ENCODE data around the gene HCLS1.

Gene HCLS1, protein sequence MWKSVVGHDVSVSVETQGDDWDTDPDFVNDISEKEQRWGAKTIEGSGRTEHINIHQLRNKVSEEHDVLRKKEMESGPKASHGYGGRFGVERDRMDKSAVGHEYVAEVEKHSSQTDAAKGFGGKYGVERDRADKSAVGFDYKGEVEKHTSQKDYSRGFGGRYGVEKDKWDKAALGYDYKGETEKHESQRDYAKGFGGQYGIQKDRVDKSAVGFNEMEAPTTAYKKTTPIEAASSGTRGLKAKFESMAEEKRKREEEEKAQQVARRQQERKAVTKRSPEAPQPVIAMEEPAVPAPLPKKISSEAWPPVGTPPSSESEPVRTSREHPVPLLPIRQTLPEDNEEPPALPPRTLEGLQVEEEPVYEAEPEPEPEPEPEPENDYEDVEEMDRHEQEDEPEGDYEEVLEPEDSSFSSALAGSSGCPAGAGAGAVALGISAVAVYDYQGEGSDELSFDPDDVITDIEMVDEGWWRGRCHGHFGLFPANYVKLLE

DNA sequence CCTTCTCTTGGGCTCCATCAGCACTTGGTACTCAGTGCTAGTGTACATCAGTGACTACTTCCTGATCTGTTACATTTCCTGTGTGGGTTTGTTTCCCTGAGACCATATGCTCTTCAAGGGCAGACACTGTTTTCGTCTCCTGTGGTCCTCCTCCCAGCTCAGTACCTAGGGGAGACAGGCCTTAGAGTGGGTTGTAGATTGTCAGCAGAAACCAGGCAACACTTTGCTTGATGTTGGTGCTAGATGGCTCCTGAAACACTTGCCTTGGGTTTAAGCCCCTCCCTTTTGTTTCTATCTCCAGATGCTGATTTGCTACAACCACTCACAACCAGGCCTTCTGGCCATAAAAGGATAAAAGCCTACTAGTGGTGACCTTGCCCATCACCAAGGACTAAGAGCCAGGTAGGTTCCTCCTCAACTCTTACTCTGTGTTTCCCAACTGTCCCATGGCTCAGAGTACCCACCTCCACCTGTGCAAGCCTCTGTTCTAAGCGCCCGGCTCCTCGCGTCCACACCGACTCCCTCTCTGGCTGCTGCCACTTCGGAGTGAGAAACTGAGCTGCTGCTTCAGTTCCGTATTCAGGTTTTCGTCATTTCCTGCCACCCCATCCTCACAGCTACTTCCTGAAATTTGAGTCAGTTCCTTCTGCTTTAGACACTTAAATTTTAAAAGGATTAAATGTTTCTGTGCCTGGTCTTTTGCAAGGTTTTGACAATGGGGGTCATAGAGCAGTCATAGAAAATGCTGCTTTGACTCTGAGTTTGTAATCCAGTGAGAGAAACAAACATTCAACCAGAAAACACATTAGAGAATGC lies at the start of gene HCLS1:
Gene HCLS1 (minus strand): TSS at position 548 of the 816 bp plus-strand sequence. CDS start 2,556 bp downstream, outside the sequence.
- peak within 1 kb of the TSS; percentile 51 to 73 (median 64) for H3K4me3 ChIP-seq
- H4K20me1 ChIP-seq, result peaks cover 0 to 12% (median 0%) of the 10 kb centered on the region in 11 experiments; a peak in 6 of 22 replicates
- peak within 1 kb of the TSS; percentile 81 to 99 (median 92) for H3K4me2 ChIP-seq
- peaks cover 24 to 59% (median 33%) of the 10 kb centered on the region in 10 experiments for H3K4me1 ChIP-seq
- H3K27me3 ChIP-seq, result no peaks in the 10 kb centered on the region
- peaks cover 0 to 15% (median 7%) of the 10 kb centered on the region in 11 experiments; a peak in 9 of 22 replicates for H3K9me3 ChIP-seq (replicated peaks in 1 of 11)
- H3K9ac ChIP-seq, result peak within 1 kb of the TSS; percentile 77 to 91 (median 82)
- H3K36me3 ChIP-seq, result peaks cover 59 to 77% (median 67%) of the 10 kb centered on the region in 11 experiments
- TF ChIP-seq Cebpa-rat (IDR thresholded peaks at IDR 0.05), result no peak
- H3K27ac ChIP-seq, result peak within 1 kb of the TSS; percentile 79 to 96 (median 88)

DNA sequence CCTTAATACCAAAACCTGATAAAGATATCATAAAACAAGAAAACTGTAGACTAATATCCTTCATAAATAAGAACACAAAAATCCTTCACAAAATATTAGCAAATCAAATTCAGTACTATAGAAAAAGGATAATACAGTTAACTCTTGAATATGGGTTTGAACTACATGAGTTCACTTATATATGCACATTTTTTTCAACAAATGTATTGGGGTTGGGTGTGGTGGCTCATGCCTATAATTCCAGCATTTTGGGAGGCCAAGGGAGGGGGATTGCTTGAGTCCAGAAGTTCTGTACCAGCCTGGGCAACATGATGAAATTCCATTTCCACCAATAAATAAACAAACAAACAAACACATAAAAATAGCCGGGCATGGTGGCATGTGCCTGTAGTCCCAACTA lies 49.6 kb upstream of the HCLS1 start:
- Histone ChIP-seq H3K4me2 (no peak overlapping the region), H3K36me3 (peaks cover 55 to 78% (median 67%) of the 10 kb centered on the region in 11 experiments), H3K27me3 (no peaks in the 10 kb centered on the region), H3K4me3 (no peak overlapping the region), H3K27ac (no peak overlapping the region), H3K4me1 (no peaks in the 10 kb centered on the region), H3K9ac (no peak overlapping the region), H3K9me3 (replicated peaks in 1 of 11) (no peaks in the 10 kb centered on the region; a peak in 1 of 22 replicates), H4K20me1 (no peaks in the 10 kb centered on the region)
- no peak for TF ChIP-seq Cebpa-rat (IDR thresholded peaks at IDR 0.05)

DNA sequence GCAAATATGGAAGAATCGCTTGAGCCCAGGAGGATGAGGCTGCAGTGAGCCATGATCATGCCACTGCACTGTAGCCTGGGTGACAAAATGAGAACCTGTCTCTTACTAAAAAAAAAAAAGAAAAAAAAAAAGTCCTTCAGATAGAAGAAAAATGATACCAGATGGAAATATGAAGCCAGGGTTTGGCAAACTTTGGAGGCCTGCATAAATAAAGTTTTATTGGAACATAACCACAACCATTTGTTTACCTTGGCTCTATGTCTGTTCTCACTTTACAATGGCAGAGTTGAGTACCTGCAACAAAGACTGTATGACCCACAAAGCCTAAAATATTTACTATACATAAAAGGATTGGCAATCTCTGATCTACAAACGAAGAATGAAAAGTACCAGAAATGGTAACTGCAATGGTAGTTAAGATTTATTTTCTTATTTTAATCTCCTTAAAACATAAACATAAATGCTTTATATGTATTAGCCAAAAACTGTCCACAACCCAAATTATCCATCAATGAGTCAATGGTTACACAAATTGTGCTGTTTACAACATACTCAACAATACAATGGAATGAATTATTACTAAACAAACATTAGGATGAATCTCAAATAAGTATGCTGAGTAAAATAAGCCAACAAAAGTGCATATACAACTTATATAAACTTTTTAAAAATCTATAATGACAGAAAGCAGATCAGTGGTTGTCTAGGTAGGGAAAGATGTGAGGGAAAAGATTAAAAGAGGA lies 47.0 kb upstream of the HCLS1 start:
- Histone ChIP-seq H4K20me1 (no peaks in the 10 kb centered on the region), H3K9ac (no peak overlapping the region), H3K4me2 (no peak overlapping the region), H3K27me3 (no peaks in the 10 kb centered on the region), H3K27ac (no peak overlapping the region), H3K4me1 (no peaks in the 10 kb centered on the region), H3K9me3 (replicated peaks in 1 of 11) (peaks cover 0 to 7% (median 4%) of the 10 kb centered on the region in 11 experiments; a peak in 8 of 22 replicates), H3K4me3 (no peak overlapping the region), H3K36me3 (peaks cover 38 to 78% (median 54%) of the 10 kb centered on the region in 11 experiments)
- TF ChIP-seq Cebpa-rat (IDR thresholded peaks at IDR 0.05), result no peak

DNA sequence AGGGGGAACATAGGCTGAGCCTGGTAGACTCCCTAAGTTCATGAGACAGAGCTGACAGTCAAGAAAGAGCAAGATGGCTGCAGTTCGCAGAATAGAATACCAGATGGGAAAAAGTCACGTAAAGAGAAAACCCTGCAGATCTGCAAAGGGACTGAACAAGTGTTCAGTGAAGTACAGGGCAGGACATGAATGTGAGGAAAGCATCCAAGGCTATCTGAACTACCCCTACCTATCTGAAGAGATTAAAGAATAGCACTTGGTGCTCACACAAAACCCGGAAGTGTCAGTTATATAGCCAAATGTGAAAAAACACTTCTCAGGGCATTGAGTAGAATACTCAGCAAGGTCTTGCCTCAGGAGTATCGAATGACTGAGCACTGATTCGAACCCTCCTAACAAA lies 44.8 kb upstream of the HCLS1 start:
- H3K36me3 ChIP-seq, result peaks cover 47 to 85% (median 62%) of the 10 kb centered on the region in 11 experiments
- H3K4me2 ChIP-seq, result no peak overlapping the region
- no peak overlapping the region for H3K4me3 ChIP-seq
- H3K27me3 ChIP-seq, result no peaks in the 10 kb centered on the region
- H3K27ac ChIP-seq, result no peak overlapping the region
- TF ChIP-seq Cebpa-rat (IDR thresholded peaks at IDR 0.05), result no peak
- H3K9ac ChIP-seq, result no peak overlapping the region
- peaks cover 0 to 7% (median 4%) of the 10 kb centered on the region in 11 experiments; a peak in 8 of 22 replicates for H3K9me3 ChIP-seq (replicated peaks in 1 of 11)
- H4K20me1 ChIP-seq, result no peaks in the 10 kb centered on the region
- H3K4me1 ChIP-seq, result no peaks in the 10 kb centered on the region

DNA sequence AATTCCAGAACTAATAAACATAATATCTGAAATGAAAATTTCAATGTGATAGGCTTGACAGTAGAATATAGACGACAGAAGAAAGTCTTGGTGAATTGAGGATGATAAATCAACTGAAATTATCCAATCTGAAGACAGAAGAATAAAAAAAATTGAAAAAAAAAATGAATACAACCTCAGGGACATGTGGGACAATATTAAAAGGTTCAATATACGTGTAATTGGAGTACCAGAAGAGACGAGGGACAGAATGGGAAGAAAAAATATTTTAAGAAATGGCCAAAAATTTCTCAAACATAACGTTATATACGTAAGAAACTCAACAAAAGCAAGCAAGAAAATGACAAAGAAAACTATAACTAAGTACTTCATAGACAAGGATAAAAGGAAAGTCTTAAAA lies 43.3 kb upstream of the HCLS1 start:
- no peak overlapping the region for H3K4me3 ChIP-seq
- H3K9me3 ChIP-seq (replicated peaks in 1 of 11), result peaks cover 0 to 7% (median 4%) of the 10 kb centered on the region in 11 experiments; a peak in 8 of 22 replicates
- H4K20me1 ChIP-seq, result no peaks in the 10 kb centered on the region
- no peak overlapping the region for H3K9ac ChIP-seq
- H3K27ac ChIP-seq, result no peak overlapping the region
- peaks cover 55 to 96% (median 70%) of the 10 kb centered on the region in 11 experiments; a peak in 21 of 22 replicates for H3K36me3 ChIP-seq
- H3K4me2 ChIP-seq, result no peak overlapping the region
- H3K4me1 ChIP-seq, result no peaks in the 10 kb centered on the region
- no peak for TF ChIP-seq Cebpa-rat (IDR thresholded peaks at IDR 0.05)
- no peaks in the 10 kb centered on the region for H3K27me3 ChIP-seq

DNA sequence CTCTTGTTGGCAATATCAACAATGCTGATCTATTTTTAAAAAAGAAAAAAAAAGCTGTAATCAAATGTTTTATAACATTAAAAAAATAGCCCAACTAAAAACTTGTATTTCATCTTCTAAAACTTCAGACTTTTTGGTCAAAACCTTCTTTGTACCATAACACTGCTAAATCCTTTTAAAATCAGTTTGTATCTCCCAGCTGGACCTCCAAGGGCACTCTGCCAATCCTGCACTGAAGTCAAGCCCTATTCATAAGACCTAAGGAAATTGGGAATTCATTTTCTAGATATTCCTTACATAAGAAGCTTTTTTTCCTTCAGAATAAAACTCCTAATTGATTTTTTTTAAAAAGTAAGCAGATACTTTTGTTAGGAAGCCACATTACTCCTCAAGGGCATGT lies 38.2 kb upstream of the HCLS1 start:
- peaks cover 0 to 23% (median 0%) of the 10 kb centered on the region in 10 experiments; a peak in 5 of 20 replicates for H3K4me1 ChIP-seq
- peaks cover 0 to under 1% (median 0%) of the 10 kb centered on the region in 11 experiments; a peak in 2 of 22 replicates for H3K9me3 ChIP-seq (replicated peaks in 1 of 11)
- no peaks in the 10 kb centered on the region for H3K27me3 ChIP-seq
- no peak overlapping the region for H3K27ac ChIP-seq
- peaks cover 56 to 91% (median 72%) of the 10 kb centered on the region in 11 experiments for H3K36me3 ChIP-seq
- no peaks in the 10 kb centered on the region for H4K20me1 ChIP-seq
- TF ChIP-seq Cebpa-rat (IDR thresholded peaks at IDR 0.05), result no peak
- H3K4me2 ChIP-seq, result no peak overlapping the region
- H3K4me3 ChIP-seq, result no peak overlapping the region
- no peak overlapping the region for H3K9ac ChIP-seq

DNA sequence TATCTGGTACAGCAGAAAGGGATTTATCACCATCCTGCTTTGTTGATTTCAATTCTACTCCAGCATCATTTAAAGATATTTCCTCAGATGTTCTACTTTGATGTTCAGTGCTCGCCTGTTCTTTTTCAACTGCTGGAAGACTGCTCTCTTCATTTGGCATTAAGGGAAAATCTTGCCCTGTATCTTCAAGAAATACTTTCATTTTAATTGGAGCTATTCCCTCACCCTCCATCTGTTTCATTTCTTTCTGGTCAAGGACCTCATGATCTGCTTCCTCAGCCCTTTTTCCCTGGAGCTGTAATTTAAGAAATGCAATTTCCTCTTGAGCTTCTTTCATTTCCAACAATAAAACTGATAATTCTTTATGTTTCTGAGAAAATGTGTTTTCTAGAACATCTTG lies 37.8 kb upstream of the HCLS1 start:
- Histone ChIP-seq H3K36me3 (peaks cover 56 to 92% (median 73%) of the 10 kb centered on the region in 11 experiments), H3K27ac (no peak overlapping the region), H3K4me1 (peaks cover 0 to 23% (median 0%) of the 10 kb centered on the region in 10 experiments; a peak in 5 of 20 replicates), H3K9me3 (replicated peaks in 1 of 11) (no peaks in the 10 kb centered on the region), H4K20me1 (no peaks in the 10 kb centered on the region), H3K9ac (no peak overlapping the region), H3K4me3 (no peak overlapping the region), H3K4me2 (no peak overlapping the region), H3K27me3 (no peaks in the 10 kb centered on the region)
- no peak for TF ChIP-seq Cebpa-rat (IDR thresholded peaks at IDR 0.05)

DNA sequence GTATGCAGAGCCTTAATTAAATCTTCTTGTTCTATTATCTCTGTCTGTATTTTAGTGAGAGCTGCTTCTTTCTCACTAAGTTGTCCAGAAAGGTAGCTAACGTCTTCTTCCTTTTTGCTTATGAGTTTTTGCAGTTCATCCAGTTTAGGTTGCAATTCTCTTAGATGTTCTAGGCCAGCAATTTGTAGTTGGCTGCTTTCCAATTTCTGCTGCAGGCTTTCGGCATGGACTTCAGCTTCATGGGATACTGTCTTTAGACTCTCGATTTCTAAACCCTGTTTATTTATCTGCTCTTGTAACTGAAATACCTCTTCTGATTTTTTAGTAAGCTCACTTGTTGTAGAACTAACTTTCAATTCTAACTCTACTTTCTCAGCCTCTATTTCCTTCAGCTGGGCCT lies 35.5 kb upstream of the HCLS1 start:
- Histone ChIP-seq H3K27ac (no peak overlapping the region), H3K9me3 (replicated peaks in 1 of 11) (no peaks in the 10 kb centered on the region), H3K36me3 (peaks cover 67 to 97% (median 83%) of the 10 kb centered on the region in 11 experiments), H3K9ac (no peak overlapping the region), H3K4me3 (no peak overlapping the region), H4K20me1 (no peaks in the 10 kb centered on the region), H3K27me3 (no peaks in the 10 kb centered on the region), H3K4me2 (0 out of 22 replicates have a peak overlapping the region, but pooled peaks of 1 of the 11 experiments have one; percentile 20), H3K4me1 (peaks cover 0 to 23% (median 0%) of the 10 kb centered on the region in 10 experiments; a peak in 5 of 20 replicates)
- no peak for TF ChIP-seq Cebpa-rat (IDR thresholded peaks at IDR 0.05)
